GM10266 (cell line): Measurements from ENCODE around the gene DLG2.

Experiments used
- DNase-seq: peaks from one replicate; pipeline ENCODE4 v3.0.0; 2012; ENCODE audit errors: extremely low spot score
- TF ChIP-seq, protein P1 (sequence below): IDR thresholded peaks from 2 replicates; pipeline ENCODE4 v1.5.1; 2012; ENCODE audit warnings: mild to moderate bottlenecking, low read depth; ENCODE audit not compliant: control insufficient read depth, insufficient read depth; ENCODE audit errors: missing control alignments

Gene DLG2

GRCh38 chr11:84536456-84536855 lies 1090.7 kb downstream of the DLG2 start:
- DNase-seq = no peak
- TF ChIP-seq, protein P1, sequence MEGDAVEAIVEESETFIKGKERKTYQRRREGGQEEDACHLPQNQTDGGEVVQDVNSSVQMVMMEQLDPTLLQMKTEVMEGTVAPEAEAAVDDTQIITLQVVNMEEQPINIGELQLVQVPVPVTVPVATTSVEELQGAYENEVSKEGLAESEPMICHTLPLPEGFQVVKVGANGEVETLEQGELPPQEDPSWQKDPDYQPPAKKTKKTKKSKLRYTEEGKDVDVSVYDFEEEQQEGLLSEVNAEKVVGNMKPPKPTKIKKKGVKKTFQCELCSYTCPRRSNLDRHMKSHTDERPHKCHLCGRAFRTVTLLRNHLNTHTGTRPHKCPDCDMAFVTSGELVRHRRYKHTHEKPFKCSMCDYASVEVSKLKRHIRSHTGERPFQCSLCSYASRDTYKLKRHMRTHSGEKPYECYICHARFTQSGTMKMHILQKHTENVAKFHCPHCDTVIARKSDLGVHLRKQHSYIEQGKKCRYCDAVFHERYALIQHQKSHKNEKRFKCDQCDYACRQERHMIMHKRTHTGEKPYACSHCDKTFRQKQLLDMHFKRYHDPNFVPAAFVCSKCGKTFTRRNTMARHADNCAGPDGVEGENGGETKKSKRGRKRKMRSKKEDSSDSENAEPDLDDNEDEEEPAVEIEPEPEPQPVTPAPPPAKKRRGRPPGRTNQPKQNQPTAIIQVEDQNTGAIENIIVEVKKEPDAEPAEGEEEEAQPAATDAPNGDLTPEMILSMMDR = no peak

DNA sequence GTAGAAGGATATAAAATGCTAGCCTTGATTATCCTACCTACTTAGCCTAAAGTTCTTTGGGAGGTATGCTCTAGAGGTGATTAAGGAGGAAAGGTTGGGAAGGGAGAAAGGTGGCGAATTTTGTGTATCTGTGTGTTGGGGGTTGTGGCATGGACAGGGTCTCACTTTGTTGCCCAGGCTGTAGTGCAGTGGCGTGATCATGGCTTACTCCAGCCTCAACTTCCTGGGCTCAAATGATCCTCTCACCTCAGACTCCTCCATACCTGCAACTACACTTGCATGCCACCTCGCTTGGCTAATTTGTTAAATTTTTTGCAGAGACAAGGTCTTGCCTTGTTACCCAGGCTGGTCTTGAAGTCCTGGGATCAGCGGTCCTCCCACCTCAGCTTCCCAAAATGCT lies 1094.8 kb downstream of the DLG2 start:
- no peak for DNase-seq
- TF ChIP-seq, protein P1 = no peak

DNA sequence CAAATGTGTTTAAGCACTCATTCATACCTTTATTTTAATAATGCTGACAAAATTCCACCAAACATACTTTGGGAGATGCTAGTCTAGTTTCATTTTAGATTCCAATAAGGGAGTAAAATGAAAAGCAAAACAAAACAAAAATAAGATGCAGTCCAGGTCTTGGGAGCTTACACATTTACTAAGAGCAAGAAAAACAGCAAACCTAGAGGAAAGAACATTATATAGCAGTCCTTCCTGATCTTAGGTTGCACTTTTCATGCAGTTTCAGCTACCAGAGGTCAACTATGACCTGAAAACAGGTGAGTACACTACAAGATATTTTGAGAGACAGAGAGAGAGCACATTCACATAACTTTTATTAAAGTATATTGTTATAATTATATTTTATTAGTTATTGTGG lies 1100.9 kb downstream of the DLG2 start:
- TF ChIP-seq, protein P1 = no peak
- DNase-seq = no peak

DNA sequence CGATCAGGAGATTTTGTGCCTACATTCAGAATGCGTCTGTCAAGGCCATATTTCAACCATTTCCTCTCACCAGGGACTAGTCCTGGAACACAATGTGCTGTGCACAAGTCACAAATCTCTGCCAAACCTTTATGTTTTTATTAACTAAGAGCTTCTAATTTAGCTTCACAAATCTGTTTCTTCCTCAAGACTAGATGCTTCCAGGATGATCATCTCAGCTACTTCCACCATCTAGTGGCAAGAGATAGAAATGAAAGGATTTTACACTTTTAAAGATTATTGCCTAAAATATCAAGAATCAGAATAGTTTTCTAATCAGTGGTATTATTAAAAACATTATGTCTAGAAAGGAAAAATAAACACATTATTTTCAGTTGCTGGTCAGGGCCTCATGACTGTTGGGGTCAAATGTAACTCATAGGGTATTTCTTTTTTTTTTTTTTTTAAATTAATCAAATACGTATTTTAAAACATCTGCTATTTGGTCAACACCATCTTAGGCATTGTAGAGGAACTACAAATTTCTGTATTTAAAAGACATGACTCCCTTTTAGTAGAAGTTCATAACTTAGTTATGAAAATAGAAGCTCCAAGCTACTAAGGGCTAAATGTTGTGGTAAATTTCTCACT lies 1102.6 kb downstream of the DLG2 start:
- DNase-seq = no peak
- TF ChIP-seq, protein P1 = peak; percentile 16

DNA sequence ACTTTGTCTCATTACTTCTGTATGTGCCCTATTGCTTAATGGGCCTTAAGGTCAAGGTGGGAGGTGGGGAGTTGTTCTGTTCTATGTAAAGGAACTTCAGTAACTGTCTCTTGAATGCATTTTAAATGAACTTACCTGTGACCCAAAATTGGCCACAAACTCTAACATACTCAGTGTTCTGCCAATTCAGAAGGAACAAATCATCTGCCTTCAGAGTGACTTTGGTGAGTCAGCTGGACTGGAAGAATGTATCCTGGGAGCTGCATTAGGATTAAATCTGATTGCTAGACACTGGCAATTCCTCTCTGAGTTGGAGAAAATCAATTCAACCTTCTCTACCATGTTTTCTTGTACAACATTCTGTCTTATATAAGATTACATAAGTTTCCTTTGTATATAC lies 1104.8 kb downstream of the DLG2 start:
- no peak for DNase-seq
- TF ChIP-seq, protein P1 = no peak

DNA sequence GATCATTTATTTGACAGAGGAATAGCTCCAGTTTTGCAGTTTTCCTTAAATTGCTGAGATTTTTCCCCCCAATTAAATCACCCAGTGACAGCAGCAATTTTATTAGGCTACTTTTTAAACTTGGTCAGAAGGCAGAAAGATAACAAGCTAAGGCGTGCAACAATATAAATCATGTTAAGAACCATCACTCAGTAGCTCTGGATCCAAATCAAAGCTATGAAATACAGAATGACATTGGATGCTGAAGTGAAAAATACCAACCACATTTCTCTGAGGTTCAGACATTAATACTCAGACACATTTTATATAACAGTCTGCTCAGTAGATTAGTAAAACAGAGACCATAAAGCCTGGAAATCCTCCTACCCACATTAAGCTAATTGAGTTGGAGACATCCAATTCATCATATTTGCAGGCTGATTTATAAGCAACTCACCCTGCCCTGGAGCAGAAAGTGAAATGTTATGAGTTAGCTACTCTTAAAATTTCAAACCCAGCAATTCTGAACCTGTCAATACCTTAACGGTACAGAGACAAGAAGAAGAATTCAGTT lies 1108.4 kb downstream of the DLG2 start:
- DNase-seq = no peak
- TF ChIP-seq, protein P1 = no peak

- DNase-seq = no peak
- TF ChIP-seq, protein P1 = no peak
Measured at GRCh38 chr11:84514436-84514835, 1112.7 kb downstream of the DLG2 start.
